Inflammatory macrophage treated with lipopolysaccharide for 1 hour (primary cell): ENCODE data around the gene AIF1L.
"Not testable (repeated sequence)": the region's sequence is repeated elsewhere in the genome, so short reads cannot be mapped to it uniquely, and the experiment has no call there.

Source experiments
- DNase-seq, 2 donors: peaks; one replicate each; pipeline ENCODE4 v3.0.0-alpha.2; 2020 to 2022

Gene AIF1L

DNA sequence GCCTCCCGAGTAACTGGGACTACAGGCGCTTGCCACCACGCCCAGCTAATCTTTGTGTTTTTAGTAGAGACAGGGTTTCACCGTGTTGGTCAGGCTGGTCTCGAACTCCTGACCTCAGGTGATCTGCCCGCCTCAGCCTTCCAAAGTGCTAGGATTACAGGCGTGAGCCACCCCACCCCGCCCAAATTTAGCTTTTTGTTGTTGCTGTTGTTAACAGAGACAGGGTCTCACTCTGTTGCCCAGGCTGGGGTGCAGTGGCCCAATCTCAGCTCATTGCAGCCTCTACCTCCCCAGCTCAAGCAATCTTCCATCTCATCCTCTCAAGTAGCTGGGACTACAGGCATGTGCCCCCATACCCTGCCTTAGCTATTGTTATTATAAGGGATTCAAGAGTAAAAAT, 3.5 kb downstream of the AIF1L start:
- DNase-seq = not testable (repeated sequence)

GRCh38 chr9:131100445-131100844, 4.1 kb downstream of the AIF1L start:
- DNase-seq = no peak

DNA sequence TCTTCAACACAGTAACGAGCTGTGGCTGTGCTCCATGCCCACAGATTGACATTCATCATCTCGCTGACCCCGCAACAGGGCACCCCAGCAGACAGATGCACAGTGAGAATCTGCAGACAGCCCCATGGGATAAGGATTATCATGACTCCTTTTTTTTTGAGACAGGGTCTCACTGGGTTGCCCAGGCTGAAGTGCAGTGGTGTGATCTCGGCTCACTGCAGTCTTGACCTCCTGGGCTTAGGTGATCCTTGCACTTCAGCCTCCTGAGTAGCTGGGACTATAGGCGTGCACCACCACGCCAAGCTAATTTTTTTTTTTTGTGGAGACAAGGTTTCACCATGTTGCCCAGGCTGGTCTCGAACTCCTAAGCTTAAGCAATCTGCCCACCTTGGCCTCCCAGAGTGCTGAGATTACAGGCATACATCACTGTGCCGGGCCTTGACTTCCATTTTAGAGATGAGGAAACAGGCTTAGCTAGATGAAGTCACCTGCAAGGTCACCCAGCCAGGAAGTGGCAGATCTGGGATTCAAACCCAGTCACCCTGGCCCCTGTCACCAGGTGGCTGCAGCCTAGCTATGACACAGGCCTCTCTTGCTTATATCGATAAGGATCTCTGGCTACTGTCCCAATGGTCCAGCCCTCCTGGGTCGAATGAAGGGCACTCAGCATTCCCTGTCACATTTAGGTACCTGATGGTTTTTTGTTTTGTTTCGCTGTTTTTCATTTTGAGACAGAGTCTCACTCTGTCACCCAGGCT, 5.1 kb downstream of the AIF1L start:
- DNase-seq = no peak

DNA sequence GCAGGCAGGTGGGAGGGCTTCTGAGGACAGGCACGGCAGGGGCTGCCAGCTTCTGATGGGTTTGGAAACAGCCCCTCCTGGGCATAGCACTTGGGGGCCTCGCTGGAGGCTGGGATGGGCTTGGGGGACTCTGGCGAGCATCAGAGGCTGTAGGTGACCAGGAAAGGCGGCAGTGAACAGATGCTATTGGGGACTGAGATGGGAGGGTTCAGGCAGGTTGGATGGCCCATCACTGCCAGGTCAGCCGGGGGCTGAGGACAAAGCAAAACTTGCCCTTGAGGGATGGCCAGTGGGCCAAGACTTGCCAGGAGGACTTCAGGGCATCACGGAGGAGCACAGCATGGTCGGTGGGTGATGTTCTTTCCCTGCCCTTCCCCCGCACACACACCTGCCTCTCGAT, 6.7 kb downstream of the AIF1L start:
- DNase-seq = no peak

- DNase-seq = no peak
Measured at GRCh38 chr9:131103535-131103934, 7.2 kb downstream of the AIF1L start.

- no peak for DNase-seq
Measured at GRCh38 chr9:131104016-131104740, 7.8 kb downstream of the AIF1L start.

- no peak for DNase-seq
Measured at GRCh38 chr9:131105952-131106351, 9.6 kb downstream of the AIF1L start.

DNA sequence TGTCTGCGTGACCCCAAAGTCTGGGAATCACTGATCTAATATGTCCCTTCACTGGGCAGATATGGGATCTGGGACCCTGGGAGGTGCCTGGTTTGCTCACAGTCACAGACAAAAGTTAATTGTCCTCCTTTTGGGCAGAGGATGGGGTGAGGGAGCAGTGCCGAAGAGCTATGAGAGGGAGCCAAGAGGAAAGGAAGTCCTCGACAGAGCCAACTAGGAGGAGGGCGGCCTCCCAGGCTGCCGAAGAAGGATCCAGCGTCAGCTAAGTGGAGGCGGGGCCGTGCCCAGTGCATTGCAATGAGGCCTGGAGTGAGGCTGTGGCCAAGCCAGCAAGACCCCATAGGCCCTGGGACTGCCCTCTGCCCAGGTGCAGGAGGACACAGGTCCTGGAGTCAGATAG, 11.4 kb downstream of the AIF1L start:
- DNase-seq = no peak

DNA sequence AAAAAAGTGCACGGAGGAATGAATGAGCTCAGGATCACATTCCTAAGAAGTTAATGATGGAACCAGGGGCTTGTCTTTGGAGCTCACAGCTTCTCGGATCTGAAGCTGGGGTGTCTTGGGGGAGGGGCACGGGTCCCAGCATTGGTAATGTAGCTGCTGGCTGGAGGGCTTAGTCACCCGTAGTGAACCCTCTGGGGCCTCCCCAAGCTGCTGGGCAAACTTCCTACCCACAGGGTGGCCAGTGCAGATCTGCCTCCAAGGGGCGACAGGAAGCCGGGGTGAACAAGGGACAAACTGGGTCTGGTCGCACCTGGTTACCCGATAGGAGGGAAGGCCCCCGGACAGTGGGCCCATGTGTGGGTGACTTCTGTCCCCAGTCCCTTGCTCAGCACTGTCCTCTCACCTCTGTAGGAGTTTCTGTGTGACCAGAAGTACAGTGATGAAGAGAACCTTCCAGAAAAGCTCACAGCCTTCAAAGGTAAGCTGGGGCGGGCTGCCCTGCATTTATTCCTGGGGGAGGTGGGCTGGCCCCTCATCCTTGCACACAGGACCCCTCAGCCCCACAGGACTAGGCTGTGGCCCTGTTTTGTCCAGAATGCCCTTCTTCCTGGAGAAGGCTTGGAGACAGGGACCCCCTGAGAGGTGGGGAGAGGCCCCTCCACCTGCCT, 15.0 kb downstream of the AIF1L start:
- DNase-seq = no peak

GRCh38 chr9:131111854-131112311, 15.6 kb downstream of the AIF1L start:
- DNase-seq = no peak

GRCh38 chr9:131112374-131113154, 16.2 kb downstream of the AIF1L start:
- no peak for DNase-seq

DNA sequence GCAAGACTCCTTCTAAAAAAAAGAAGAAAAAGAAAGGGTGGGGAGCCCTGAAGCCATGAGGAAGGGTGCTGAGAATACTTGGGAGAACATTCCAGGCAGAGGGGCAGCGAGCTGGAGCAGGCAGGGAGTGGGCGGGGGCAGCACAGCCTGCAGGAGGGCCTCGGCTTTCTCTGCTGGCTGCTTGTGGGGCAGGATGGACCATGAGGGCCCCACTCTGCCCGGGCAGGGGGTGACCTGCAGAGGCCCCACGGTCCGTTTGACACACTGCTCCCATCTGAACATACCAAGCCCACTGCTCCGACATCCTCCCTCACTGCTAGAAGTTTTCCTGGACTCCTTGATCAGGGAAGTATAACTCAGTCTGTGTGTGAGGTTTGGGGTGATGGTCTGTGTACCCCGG, 17.3 kb downstream of the AIF1L start:
- DNase-seq = no peak

DNA sequence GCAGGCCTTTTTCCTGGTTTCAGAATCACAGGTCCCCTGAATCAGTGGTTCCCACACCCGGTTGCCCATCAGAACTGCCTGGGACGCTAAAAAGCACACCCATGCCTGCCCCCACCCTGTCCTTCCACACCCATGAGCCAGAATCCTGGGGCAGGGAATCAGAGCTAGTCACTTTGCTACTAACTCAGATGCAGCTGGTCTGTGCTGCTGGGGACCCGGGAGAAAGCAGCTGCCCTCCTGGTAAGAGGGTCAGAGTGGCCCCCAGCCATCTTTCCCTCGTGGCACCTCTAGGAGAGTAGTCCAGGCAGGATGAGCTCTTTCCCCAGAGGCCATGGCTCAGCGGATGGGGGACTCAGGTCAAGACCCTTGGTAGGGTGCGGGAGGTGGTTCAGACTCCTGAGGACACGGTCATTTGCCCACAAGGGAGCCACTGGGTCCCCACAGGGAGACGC, 17.8 kb downstream of the AIF1L start:
- no peak for DNase-seq

GRCh38 chr9:131115360-131115742, 19.0 kb downstream of the AIF1L start:
- not testable (repeated sequence) for DNase-seq

DNA sequence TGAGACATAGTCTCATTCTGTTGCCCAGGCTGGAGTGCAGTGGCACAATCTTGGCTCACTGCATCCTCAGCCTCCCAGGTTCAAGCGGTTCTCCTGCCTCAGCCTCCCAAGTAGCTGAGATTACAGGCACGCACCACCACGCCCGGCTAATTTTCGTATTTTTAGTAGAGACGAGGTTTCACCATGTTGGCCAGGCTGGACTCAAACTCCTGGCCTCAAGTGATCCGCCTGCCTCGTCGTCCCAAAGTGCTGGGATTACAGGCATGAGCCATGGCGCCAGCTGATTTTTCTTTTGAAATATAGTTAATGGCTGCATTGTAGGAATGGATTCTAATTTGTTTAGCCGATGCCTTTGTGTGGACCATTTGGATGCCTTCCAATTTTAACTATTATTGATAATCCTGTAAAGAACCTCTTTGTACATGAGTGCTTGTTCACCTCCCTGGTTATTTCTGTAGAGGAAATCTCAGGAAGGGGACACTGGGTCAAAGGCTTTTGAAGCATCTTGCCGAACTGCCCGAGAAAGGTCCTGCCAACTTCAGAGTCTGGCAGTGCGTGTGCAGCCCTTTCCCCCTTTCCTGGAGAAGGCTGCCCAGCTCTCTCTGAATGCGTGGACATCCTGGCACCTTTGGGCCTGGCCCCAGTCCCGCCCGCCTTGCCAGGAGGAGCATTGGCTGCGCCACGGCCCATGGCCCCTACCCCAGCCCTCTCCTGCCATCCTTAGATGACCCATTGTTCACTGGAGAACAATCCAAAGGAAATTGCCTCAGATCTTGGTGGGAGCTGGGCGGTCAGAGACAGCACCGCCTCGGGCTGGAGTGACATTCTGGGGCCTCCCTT, 20.2 kb downstream of the AIF1L start:
- DNase-seq = no peak

GRCh38 chr9:131117121-131117761, 20.9 kb downstream of the AIF1L start:
- DNase-seq = no peak

DNA sequence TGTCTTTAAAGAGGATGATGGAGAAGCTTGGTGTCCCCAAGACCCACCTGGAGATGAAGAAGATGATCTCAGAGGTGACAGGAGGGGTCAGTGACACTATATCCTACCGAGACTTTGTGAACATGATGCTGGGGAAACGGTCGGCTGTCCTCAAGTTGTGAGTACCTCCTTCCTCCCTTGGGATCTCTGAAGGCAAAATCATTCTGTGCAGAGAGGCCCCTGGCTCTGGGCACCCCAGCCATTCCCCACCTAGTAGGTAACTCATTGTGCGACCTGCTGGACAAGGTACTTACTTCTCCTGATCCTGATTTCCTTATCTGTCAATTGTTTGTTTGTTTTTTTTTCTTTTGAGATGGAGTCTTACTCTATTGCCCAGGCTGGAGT, 21.4 kb downstream of the AIF1L start:
- DNase-seq = no peak

DNA sequence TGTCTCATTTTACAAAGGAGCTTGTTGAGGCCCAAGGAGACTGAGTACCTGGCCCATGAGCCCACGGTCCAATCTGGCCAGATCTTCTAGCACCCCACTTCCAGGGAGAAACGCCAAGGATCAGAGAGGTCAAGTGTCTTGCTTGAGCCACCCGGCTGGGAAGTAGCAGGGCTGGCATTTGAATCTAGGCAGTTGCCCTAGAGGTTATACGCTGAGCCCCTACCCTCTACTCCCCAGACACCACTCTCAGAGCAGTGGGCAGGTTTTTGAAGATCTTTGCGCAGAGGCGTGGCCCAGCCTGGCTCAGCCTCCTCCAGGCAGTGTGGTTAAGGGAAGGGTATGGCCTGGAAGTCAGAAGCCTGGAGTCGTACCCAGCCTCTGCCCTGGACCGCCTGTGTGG, 23.3 kb downstream of the AIF1L start:
- DNase-seq = no peak

DNA sequence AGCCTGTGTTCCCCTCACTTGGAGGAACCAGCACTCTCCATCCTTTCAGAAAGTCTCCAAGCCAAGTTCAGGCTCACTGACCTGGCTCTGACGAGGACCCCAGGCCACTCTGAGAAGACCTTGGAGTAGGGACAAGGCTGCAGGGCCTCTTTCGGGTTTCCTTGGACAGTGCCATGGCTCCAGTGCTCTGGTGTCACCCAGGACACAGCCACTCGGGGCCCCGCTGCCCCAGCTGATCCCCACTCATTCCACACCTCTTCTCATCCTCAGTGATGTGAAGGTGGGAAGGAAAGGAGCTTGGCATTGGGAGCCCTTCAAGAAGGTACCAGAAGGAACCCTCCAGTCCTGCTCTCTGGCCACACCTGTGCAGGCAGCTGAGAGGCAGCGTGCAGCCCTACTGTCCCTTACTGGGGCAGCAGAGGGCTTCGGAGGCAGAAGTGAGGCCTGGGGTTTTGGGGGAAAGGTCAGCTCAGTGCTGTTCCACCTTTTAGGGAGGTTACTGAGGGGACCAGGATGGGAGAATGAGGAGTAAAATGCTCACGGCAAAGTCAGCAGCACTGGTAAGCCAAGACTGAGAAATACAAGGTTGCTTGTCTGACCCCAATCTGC, 24.4 kb downstream of the AIF1L start:
- DNase-seq = no peak

DNA sequence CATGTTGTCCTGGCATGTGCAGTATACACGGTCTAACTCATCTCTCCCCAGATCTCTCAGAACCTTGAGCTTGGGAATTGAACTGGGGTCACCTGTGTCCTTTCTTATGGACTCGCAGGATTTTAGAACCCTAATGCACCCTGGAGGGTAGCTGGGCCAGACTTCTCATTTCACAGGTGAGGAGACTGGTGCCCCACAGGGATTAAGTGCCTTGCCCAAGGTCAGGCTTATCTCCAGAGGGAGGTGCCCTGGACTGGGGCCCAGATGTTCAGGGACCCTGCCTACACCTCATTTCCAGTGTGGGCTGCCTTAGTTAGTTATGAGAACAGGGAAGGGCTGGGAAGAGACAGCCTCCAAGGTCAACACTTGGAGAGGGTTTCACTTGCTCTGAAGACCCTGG, 25.0 kb downstream of the AIF1L start:
- DNase-seq = no peak

- DNase-seq = no peak
Measured at GRCh38 chr9:131122158-131122557, 25.8 kb downstream of the AIF1L start.
